ENCODE results near the gene JPH4.

- TF ChIP-seq EP300 (IDR thresholded peaks at IDR 0.05) (no peak), RARB (CRISPR knock-in tag; IDR thresholded peaks at IDR 0.05) (no peak)
These were observed 5.1 kb downstream of the JPH4 start for GRCh38 chr14:23573384-23574015.

Measured in A549 (cell line).